GM18868 (cell line): Measurements from ENCODE around the gene SRRM2.

ENCODE experiments used
- ATAC-seq: cut with Tn5 transposase; IDR thresholded peaks from one replicate; pipeline ENCODE4 v1.9.1; 2021; ENCODE audit warnings: mild to moderate bottlenecking, moderate library complexity; ENCODE audit not compliant: unreplicated experiment

SRRM2 gene

GRCh38 chr16:2757344-2757743, 4.9 kb downstream of the SRRM2 start:
- ATAC-seq: no peak

DNA sequence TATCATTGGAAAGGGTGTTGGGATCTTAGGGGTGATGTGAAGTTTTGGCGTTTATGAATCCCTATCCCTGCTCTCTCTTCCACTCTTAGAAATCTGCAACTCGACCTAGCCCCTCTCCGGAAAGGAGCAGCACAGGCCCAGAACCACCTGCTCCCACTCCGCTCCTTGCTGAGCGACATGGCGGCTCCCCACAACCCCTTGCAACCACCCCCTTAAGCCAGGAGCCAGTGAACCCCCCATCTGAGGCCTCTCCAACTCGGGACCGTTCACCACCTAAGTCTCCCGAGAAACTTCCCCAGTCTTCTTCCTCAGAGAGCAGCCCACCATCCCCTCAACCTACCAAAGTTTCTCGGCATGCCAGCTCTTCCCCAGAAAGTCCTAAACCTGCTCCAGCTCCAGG, 9.0 kb downstream of the SRRM2 start:
- no peak for ATAC-seq

- ATAC-seq: no peak
Measured at GRCh38 chr16:2761886-2762583, 9.6 kb downstream of the SRRM2 start.

DNA sequence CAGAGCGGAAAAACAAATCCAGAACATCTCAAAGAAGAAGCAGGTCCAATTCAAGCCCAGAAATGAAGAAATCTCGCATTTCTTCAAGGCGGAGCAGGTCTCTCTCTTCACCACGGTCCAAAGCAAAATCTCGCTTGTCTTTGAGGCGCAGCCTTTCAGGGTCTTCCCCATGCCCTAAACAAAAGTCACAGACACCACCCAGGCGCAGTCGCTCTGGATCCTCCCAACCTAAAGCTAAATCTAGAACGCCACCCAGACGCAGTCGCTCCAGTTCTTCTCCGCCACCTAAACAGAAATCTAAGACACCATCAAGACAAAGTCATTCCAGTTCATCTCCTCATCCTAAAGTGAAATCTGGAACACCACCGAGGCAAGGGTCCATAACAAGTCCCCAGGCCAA, 10.3 kb downstream of the SRRM2 start:
- ATAC-seq: no peak

DNA sequence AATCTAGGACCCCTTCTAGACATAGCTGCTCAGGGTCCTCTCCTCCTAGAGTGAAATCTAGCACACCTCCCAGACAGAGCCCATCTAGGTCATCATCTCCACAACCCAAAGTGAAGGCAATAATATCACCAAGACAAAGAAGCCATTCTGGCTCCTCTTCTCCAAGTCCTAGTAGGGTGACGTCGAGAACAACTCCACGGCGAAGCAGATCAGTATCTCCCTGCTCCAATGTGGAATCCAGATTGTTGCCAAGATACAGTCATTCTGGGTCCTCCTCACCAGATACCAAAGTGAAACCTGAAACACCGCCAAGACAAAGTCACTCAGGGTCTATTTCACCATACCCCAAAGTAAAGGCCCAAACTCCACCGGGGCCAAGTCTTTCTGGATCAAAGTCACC, 10.7 kb downstream of the SRRM2 start:
- no peak for ATAC-seq

DNA sequence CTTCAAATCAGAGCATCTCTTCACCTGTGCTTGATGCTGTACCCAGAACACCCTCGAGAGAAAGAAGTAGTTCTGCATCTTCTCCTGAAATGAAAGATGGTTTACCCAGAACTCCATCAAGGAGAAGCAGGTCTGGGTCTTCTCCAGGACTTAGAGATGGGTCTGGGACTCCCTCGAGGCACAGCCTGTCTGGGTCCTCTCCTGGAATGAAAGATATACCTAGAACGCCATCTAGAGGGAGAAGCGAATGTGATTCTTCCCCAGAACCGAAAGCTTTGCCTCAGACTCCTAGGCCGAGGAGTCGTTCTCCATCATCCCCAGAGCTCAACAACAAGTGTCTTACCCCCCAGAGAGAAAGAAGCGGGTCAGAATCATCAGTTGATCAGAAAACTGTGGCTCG, 12.3 kb downstream of the SRRM2 start:
- no peak for ATAC-seq

- no peak for ATAC-seq
Measured at GRCh38 chr16:2765462-2766404, 13.3 kb downstream of the SRRM2 start.

- ATAC-seq: no peak
Measured at GRCh38 chr16:2766430-2767139, 14.1 kb downstream of the SRRM2 start.

DNA sequence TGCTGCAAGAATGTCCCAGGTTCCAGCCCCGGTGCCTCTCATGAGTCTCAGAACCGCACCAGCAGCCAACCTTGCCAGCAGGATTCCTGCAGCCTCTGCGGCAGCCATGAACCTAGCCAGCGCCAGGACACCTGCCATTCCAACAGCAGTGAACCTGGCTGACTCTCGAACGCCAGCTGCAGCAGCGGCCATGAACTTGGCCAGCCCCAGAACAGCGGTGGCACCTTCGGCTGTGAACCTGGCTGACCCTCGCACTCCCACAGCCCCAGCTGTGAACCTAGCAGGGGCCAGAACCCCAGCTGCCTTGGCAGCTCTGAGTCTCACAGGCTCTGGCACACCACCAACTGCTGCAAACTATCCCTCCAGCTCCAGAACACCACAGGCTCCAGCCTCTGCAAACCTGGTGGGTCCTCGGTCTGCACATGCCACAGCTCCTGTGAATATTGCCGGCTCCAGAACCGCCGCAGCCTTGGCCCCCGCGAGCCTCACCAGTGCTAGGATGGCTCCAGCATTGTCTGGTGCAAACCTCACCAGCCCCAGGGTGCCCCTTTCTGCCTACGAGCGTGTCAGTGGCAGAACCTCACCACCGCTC, 14.8 kb downstream of the SRRM2 start:
- no peak for ATAC-seq

- ATAC-seq: no peak
Measured at GRCh38 chr16:2767891-2768290, 15.5 kb downstream of the SRRM2 start.

DNA sequence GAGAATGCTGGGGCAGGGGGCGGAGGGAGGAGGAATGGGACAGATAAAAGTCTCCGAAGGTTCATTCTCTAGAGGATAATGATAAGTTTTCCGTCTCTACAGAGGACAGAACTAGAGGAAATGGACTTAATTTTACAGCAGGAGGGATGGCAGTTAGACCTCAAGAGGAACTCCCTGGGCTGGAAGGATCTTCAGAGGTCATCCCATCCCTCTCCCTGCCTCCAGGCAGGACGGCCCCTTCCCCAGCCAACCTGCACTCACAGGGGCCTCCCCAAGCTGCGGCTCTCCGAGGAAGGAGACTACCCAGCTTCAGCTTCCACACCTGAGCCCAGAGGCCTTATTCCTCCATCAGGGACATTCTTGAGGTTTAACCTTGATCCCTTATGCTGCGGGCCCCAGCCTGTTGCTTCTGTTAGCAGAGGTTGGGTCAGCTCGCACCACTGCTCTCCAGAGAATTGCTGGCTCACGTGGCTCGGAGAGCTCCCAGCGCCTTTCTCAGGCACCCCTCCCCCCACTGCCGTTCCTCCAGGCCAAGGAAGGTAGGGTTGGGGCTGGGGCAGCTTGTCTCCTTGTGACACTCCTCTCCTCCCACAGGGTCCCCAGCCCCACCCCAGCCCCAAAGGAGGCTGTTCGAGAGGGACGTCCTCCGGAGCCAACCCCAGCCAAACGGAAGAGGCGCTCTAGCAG, 16.1 kb downstream of the SRRM2 start:
- no peak for ATAC-seq

DNA sequence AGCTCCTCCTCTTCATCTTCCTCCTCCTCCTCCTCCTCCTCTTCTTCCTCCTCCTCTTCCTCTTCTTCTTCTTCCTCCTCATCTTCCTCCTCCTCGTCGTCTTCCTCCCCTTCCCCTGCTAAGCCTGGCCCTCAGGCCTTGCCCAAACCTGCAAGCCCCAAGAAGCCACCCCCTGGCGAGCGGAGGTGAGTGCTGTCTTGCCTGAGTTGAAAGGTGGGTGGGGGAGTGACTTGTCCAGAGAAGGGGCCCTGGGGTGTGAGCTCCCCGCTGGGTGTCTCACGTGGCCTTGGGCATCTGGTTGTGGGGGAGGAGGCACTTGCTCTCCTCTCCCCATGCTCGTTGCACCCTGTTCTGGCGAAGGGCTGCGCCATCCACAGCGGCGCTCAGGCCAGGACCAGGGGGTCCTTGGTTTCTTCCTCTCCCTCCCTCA, 16.7 kb downstream of the SRRM2 start:
- no peak for ATAC-seq

DNA sequence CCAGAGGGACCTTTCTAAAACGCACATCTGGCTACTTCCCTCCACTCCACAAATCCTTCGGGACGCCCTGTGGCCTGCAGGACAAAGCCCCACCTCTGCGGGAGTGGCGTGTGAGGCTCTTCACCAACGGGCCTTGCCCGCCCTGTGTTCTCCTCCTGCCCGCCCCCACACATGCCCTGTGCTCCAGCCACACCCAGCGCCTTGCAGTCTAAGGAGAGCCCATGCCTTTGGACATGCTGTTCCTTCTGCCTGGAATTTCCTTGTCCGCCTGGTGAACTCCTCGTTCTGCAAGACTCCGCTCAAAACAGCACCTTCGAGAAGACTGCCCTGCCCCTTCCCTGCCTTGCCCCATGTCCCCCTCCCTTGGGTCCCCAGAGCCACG, 17.2 kb downstream of the SRRM2 start:
- no peak for ATAC-seq

DNA sequence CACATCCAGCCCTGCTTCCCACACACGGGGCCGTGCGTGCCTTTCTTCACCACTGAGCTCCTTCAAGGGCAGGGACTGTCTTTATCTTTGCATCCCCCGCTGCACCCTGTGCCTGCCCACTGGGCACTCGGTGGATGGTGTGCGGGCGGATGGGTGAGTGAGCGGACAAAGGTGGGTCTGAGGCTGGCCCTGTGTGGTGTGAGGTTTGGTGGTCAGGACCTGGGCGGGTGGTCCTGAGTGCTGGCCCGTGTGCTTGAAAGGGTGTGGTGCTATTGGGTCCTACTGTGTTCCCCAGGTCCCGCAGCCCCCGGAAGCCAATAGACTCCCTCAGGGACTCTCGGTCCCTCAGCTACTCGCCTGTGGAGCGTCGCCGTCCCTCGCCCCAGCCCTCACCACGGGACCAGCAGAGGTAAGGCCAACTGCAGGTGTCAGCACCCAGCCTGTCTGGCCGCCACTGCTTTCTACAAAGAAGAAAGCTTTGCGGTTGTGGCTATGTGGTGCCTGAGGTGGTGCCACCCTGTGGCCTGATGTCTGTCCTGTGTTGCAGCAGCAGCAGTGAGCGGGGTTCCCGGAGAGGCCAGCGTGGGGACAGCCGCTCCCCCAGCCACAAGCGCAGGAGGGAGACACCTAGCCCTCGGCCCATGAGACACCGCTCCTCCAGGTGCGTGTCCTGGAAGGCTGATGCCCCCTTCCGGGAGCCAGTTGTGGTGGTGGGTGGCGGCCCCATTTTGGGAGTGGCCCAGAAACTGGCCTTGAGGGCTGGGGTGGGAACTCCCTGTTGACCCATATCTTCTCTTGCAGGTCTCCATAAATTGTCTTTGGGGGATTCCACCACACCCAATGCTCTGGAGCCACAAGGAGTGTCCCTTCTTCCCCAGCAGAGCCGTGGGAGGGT, 17.9 kb downstream of the SRRM2 start:
- ATAC-seq: no peak

DNA sequence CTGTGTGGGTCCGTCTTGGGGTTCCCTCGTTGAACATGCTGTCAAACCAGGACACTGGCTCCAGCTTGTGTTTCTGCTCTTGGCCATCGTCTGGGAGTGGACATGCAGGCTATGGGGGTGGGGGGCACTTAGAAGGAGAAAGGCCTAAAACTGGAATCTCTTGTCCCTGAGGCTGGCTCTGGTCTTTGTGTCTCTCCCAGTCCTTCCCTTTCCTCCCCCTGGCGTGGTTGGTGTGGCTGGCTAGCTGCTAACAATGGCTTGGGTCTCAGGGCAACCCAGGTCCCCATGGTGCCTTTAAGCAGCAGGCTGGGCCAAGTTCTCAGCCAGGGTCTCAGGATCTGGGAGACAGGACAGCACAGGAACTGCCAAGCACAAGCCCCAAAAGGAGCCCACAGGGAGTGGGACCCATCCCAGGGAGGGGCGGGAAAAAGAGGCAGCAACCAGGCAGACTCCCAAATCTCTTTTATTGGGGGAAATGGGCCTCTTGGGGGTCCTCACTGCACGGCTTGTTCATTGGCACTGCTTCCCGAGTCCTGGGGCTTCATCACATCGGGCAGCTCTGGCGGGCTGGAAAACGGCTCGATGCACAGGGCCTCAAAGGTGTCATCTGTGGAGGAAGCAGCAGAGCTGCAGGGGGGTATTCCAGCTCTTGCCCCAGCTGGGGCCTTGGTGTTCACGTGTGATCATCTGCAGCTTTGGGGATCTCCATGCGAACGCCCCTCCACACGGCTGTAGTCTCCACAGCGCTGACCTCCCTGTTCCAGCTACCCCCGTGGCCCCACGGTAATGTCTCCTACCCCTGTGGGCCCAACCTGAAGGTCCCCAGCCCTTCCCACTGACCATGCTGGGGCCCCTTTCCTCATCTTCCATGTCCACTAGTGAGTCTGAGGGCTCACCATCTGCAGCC, 19.3 kb downstream of the SRRM2 start:
- ATAC-seq: no peak

GRCh38 chr16:2773188-2773968, 20.9 kb downstream of the SRRM2 start:
- no peak for ATAC-seq

GRCh38 chr16:2774161-2774891, 21.9 kb downstream of the SRRM2 start:
- no peak for ATAC-seq
